Stimulated activated CD8-positive, alpha-beta memory T cell treated with anti-CD3 and anti-CD28 coated beads, Interleukin-12 subunit alpha, Interleukin-12 subunit beta, amount 100 ng/mL, for 24 hours (primary cell): Measurements from ENCODE around the gene MSH4.
"Not testable (repeated sequence)": the region's sequence is repeated elsewhere in the genome, so short reads cannot be mapped to it uniquely, and the experiment has no call there.

Source experiments
- DNase-seq: peaks from one replicate; pipeline ENCODE4 v3.0.0-alpha.2; 2020; ENCODE audit errors: extremely low read depth

Gene MSH4

GRCh38 chr1:75796376-75797272 lies at the start of gene MSH4:
TSS of gene MSH4 (plus strand) at chr1:75796882. CDS start at chr1:75796986, 104 bp downstream.
- DNase-seq: no peak

GRCh38 chr1:75757210-75757609 lies 39.5 kb upstream of the MSH4 start:
- not testable (repeated sequence) for DNase-seq

GRCh38 chr1:75758543-75758942 lies 38.1 kb upstream of the MSH4 start:
- DNase-seq: not testable (repeated sequence)

- DNase-seq: no peak
Measured at GRCh38 chr1:75764057-75764655, 32.5 kb upstream of the MSH4 start.

- DNase-seq: no peak
Measured at GRCh38 chr1:75765697-75766355, 30.9 kb upstream of the MSH4 start.

- DNase-seq: no peak
Measured at GRCh38 chr1:75768016-75768415, 28.7 kb upstream of the MSH4 start.

GRCh38 chr1:75770761-75771160 lies 25.9 kb upstream of the MSH4 start:
- no peak for DNase-seq

- no peak for DNase-seq
Measured at GRCh38 chr1:75771978-75772377, 24.7 kb upstream of the MSH4 start.

GRCh38 chr1:75777812-75778211 lies 18.9 kb upstream of the MSH4 start:
- not testable (repeated sequence) for DNase-seq

- DNase-seq: not testable (repeated sequence)
Measured at GRCh38 chr1:75778694-75779093, 18.0 kb upstream of the MSH4 start.

GRCh38 chr1:75780183-75780582 lies 16.5 kb upstream of the MSH4 start:
- not testable (repeated sequence) for DNase-seq

GRCh38 chr1:75783920-75784319 lies 12.8 kb upstream of the MSH4 start:
- DNase-seq: not testable (repeated sequence)

- no peak for DNase-seq
Measured at GRCh38 chr1:75785320-75785982, 11.2 kb upstream of the MSH4 start.

GRCh38 chr1:75785983-75786853 lies 10.5 kb upstream of the MSH4 start, which contains the start of gene RABGGTB:
TSS of gene RABGGTB (plus strand) at chr1:75786256. CDS start at chr1:75786272, 16 bp downstream.
- peak; percentile 84 for DNase-seq

GRCh38 chr1:75786901-75787493 lies 9.7 kb upstream of the MSH4 start:
- DNase-seq: no peak

- no peak for DNase-seq
Measured at GRCh38 chr1:75787524-75787923, 9.2 kb upstream of the MSH4 start.

GRCh38 chr1:75789988-75790387 lies 6.7 kb upstream of the MSH4 start:
- DNase-seq: no peak

- no peak for DNase-seq
Measured at GRCh38 chr1:75791022-75791421, 5.7 kb upstream of the MSH4 start.

- DNase-seq: no peak
Measured at GRCh38 chr1:75792091-75792490, 4.6 kb upstream of the MSH4 start.

- DNase-seq: no peak
Measured at GRCh38 chr1:75794382-75794781, 2.3 kb upstream of the MSH4 start.
